Measurements from ENCODE around the gene PRKCZ. TPM values are rescaled to one million over a fixed set of nuclear protein-coding genes. Genes with fewer than 3 reads are reported as not detected.

Gene PRKCZ
- total RNA-seq, 2 donors from 2014 or later: 12.3 to 16.8 TPM

DNA sequence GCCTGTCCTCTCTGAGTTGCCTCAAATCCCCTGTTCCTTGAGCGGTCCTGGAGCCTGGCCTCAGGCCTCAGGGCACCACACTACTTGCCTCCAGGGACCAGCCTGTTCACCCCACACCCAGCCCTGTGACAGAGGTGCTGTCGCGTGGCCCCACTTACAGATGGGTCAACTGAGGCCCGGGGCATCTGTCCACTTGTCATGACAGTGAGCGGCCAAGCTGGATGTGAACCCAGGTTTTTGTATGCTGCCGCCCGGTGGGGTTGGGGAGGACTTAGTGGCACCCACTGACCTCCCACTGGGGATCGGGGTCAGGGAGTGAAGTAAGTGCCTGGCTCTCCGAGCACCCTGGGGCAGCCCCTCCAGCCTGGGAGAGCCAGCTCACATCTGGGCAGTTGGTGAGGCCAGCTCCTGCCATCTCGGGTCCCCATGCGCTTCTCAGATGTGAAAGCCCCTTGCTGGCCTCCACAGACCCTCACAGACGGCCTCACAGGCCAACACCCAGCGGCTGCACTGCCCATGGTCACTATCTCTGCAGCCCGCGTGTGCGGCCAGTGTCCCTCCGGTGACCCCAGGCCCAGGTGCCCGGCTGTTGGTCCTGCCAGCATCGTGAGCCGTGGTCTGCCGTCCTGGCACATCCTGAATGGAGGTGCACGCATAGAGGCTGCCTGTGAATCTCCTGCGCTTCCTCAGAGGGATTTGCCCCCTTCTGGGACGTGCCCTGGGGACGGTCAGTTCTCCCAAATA lies 153.6 kb downstream of the PRKCZ start:
- Mint-ChIP-seq H3K27me3 (ENCODE audit: low read depth) (no peaks in the 10 kb centered on the region), H3K4me1 (ENCODE audit: low read depth) (peaks cover 12% of the 10 kb centered on the region), H3K9me3 (no peaks in the 10 kb centered on the region), H3K4me3 (peak overlapping the region in 1 of 2 donors; percentile 7), H3K36me3 (ENCODE audit: insufficient read depth in 2 of 2) (no peaks in the 10 kb centered on the region), H3K27ac (no peak overlapping the region)
- ATAC-seq (replicated peaks in 1 of 2): no peak
- no peak for DNase-seq

DNA sequence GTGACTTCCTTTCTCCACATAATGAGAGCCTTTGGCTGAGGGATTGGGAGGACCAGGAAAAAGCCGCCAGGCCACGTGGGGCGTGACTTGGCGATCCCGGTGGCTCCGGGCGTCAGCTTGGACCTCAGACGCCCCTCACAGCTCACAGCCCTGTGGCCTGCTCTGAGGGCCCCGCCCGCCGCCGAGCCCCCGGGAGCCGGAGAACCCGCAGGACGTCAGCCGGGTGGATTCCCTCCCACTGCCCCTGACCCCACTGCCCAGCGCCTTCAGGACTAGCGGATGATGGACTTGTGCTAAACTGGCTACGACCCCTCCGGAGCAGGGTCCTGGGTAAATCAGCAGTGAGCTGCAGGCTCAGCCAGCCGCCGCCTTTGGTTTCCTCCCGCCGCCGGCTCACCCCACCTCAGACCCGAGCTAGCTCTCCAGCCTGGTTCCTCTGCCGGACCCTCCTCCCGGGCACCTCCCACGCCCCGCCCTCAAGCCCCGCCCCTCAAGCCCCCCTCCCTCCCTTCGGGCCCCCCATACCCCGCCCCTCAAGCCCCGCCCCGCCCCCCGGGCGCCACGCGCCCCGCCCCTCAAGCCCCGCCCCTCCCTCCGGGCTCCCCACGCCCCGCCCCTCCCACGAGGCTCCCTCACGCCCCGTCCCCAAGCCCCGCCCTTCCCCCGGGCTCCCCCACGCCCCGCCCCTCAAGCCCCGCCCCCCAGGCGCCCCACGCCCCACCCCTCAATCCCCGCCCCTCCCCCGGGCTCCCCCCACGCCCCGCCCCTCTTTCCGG lies 154.4 kb downstream of the PRKCZ start:
- ATAC-seq (replicated peaks in 1 of 2) (peak; percentile 52), DNase-seq (no peak)
- no peaks in the 10 kb centered on the region for H3K36me3 Mint-ChIP-seq (ENCODE audit: insufficient read depth in 2 of 2)
- peaks cover 4% of the 10 kb centered on the region for H3K4me1 Mint-ChIP-seq (ENCODE audit: low read depth)
- no peak overlapping the region for H3K27ac Mint-ChIP-seq
- no peaks in the 10 kb centered on the region for H3K27me3 Mint-ChIP-seq (ENCODE audit: low read depth)
- no peaks in the 10 kb centered on the region for H3K9me3 Mint-ChIP-seq
- peak overlapping the region; percentile 65 to 78 for H3K4me3 Mint-ChIP-seq

DNA sequence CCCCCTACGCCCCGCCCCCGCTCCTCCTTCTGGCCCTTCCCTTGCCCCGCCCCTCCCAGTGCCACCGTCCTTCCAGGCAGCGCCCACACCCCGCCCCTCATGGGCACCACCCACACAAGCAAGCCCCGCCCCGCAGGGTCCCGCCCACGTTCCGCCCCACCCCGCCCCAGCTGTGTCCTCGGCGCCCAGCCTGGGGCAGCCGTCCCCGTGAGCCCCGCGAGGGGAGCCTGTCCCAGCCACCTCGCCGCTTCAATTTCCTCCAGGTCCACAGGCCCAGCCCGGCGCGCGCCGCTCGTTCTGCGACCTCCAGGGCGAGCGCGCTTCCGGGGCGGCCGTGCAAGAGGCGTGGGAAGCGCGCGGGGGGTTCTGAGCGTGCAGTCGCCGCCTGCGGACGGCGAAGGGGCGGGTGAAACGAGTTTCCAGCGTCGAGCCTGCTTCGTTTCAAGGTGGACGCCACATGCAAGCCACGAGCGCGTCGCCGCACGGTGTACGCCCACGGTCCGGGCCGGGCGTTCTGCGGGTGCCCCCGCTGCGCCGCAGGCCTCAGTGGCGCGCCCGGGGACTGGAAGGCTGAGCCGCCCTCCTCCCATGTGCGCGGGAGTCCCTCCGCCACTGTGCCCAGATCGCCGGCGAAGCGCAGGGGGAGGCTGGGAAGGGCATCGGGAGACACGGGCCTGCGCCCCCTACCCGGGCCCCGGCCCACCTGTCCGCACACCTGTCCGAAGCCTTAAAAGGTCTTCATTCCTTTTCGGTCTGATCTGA lies 155.2 kb downstream of the PRKCZ start:
- Mint-ChIP-seq H3K27me3 (ENCODE audit: low read depth) (no peaks in the 10 kb centered on the region), H3K4me1 (ENCODE audit: low read depth) (no peaks in the 10 kb centered on the region), H3K4me3 (peak overlapping the region; percentile 72 to 79), H3K36me3 (ENCODE audit: insufficient read depth in 2 of 2) (no peaks in the 10 kb centered on the region), H3K27ac (no peak overlapping the region), H3K9me3 (no peaks in the 10 kb centered on the region)
- ATAC-seq (replicated peaks in 1 of 2) (peak; percentile 77 to 82), DNase-seq (peak; percentile 95 to 96)

DNA sequence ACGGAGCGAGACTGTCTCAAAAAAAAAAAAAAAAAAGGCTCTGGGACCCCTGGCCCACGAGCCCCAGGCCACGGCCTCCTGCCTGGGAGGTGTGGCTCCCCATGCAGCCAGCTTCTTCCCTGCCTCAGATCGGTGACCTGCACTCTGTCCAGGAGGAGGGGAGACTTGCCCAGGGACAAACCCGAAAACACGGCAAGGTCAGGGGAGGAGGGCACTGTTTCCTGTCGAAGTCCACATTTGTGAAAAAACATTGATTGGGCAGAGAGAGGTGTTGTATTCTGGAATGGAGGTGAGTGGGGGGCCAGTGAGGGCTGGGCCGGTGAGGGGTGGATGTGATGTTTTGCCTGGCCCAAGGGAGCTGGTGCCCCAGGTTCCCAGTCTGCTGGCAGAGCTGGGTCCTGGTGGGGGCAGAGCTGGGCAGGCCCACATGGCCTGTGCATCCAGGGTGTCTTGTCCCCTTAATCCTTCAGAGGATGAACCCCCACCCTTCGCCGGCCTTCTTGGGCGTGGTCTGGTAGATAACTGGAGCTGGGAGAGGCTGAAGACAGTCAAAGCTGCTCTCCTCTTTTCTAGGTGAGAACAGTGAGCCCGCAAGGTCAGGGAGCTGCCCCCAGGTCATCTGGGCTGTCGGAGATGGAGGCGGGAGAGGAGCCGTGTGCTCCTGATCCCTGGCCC lies 156.7 kb downstream of the PRKCZ start:
- H3K36me3 Mint-ChIP-seq (ENCODE audit: insufficient read depth in 2 of 2): no peaks in the 10 kb centered on the region
- DNase-seq (no peak), ATAC-seq (replicated peaks in 1 of 2) (no peak)
- H3K4me1 Mint-ChIP-seq (ENCODE audit: low read depth): no peaks in the 10 kb centered on the region
- no peaks in the 10 kb centered on the region for H3K27me3 Mint-ChIP-seq (ENCODE audit: low read depth)
- H3K4me3 Mint-ChIP-seq: no peak overlapping the region
- no peak overlapping the region for H3K27ac Mint-ChIP-seq
- no peaks in the 10 kb centered on the region for H3K9me3 Mint-ChIP-seq

DNA sequence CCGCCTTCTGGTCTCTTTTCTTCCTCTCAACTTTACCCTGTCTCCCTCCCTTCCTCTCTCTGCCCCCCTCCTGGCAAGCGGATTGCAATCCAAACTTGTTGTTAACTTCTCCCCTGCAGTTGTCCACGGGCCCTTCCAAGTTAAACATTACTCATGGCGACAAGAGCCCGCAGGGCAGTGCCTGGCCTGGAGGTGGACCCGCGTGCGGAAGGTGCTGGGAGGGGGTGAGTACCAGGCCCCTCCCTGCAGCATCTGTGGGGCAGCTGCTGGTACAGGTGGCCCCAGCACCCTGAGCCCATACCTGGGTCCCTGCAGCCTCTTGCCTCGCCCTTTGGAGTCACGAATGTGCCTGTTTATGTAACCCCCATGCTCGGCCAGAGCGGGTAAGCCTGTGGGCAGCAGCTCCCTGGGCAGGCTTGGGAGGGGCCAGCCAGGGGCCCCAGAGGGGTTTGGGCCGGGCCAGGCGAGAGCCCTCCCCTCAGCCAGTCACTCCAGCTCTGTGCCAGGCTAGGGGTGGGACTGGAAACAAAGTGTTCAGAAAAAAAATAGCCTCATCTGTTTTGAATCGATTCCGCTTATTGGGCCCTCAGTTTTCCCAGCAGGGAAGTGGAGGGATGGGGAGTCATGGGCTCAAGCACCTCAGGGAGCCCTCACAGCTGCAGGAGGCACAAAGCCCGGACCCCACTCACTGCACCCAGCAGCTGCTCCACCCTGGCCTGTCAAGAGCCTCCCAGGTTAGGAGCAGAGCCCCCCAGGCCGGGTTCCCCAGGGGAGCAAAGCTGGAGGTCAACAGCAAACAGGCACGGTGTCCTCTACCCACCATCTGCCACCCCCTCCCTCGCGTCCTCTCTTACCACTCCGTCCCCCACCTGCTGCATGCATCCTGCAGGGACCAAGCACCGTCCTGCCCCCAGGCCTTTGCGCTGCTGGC lies 158.4 kb downstream of the PRKCZ start:
- no peak for ATAC-seq (replicated peaks in 1 of 2)
- Mint-ChIP-seq H3K27ac (no peak overlapping the region), H3K4me3 (no peak overlapping the region), H3K36me3 (ENCODE audit: insufficient read depth in 2 of 2) (no peaks in the 10 kb centered on the region), H3K9me3 (no peaks in the 10 kb centered on the region), H3K4me1 (ENCODE audit: low read depth) (no peaks in the 10 kb centered on the region), H3K27me3 (ENCODE audit: low read depth) (no peaks in the 10 kb centered on the region)
- no peak for DNase-seq

DNA sequence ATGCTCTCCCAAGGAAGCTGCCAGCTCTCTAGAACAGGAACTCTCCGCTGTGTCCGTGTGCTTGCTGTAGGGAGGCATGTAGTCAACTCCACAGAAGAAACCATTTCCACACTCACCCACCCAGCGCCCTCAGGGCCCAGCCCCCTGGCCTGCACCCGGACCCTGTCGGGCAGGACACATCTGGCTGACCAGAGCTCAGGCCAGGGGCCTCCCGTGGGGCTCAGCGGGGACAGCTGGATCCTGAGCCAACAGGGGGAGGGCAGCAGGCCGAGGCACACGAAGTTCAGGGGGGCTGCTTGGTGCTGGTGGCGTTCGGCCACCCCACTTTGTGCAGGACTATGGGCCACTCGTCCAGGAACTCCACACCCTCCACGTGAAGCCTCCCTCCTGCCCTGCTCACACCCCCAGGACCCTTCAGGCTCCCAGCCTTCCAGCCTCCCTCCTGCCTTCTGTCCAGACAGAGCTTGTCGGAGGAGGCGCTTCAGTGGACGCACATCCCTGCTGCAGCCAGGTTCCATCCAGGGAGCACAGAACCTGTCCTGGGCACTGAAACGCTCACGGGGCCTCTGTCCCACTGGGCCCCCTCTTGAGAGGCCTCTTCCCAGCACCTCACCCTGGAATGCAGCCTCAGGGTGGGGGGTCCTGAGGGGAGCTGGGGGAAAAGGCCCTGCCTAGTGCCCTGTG lies 159.3 kb downstream of the PRKCZ start:
- no peak for DNase-seq
- no peaks in the 10 kb centered on the region for H3K9me3 Mint-ChIP-seq
- no peaks in the 10 kb centered on the region for H3K4me1 Mint-ChIP-seq (ENCODE audit: low read depth)
- no peak for ATAC-seq (replicated peaks in 1 of 2)
- H3K36me3 Mint-ChIP-seq (ENCODE audit: insufficient read depth in 2 of 2): no peaks in the 10 kb centered on the region
- H3K27me3 Mint-ChIP-seq (ENCODE audit: low read depth): no peaks in the 10 kb centered on the region
- no peak overlapping the region for H3K4me3 Mint-ChIP-seq
- no peak overlapping the region for H3K27ac Mint-ChIP-seq

DNA sequence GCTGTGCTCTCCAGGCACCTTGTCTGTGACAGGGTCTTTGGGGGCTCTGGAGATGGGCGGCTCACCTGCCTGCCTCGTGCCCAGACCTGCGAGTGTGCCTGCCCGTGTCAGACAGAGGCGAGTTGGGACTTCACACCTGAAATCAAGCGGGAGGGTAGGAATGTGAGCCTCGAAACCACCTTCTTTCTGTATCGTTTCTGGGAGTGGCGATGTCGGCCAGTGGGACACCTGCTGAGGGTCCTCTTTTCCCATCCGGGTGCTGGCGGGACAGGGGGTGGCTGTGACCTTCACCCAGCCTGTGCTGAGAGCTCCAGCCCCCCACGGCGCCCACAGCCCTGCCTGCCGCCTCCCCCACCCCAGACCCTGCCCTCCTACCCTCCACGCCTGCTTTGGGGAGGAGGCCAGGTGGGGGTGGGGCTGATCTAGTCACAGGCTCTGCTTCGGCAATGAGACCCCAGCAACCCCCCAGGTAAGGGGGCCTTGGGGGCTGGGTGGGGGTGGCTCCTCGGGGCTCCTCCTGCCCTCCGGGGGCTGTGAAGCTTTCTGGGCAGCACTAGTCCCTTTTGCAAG lies 160.0 kb downstream of the PRKCZ start:
- H3K4me3 Mint-ChIP-seq: no peak overlapping the region
- no peaks in the 10 kb centered on the region for H3K9me3 Mint-ChIP-seq
- no peak overlapping the region for H3K27ac Mint-ChIP-seq
- DNase-seq (no peak), ATAC-seq (replicated peaks in 1 of 2) (no peak)
- no peaks in the 10 kb centered on the region for H3K4me1 Mint-ChIP-seq (ENCODE audit: low read depth)
- no peaks in the 10 kb centered on the region for H3K27me3 Mint-ChIP-seq (ENCODE audit: low read depth)
- no peaks in the 10 kb centered on the region for H3K36me3 Mint-ChIP-seq (ENCODE audit: insufficient read depth in 2 of 2)

DNA sequence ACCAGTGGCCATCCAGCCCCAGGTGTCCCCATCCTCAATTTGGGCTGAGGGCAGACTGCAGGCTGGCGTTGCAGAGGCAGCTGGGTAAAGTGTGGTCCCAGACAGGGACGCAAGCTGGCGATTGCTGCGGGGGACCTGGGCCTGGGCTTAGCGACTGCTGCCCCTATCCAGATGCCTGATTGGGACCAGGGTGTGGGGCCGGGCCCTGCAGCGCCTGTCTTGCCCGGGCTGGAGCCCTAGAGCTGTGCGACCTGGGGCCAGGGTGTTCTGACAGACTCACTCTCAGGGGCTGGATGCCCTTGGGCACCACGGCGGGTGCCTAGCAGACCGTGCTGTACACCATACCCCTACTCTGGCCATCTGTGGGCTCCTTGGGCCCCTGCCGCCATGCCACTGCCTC lies 160.6 kb downstream of the PRKCZ start:
- H3K27me3 Mint-ChIP-seq (ENCODE audit: low read depth): no peaks in the 10 kb centered on the region
- DNase-seq: no peak
- ATAC-seq (replicated peaks in 1 of 2): no peak
- H3K36me3 Mint-ChIP-seq (ENCODE audit: insufficient read depth in 2 of 2): no peaks in the 10 kb centered on the region
- H3K4me3 Mint-ChIP-seq: no peak overlapping the region
- H3K27ac Mint-ChIP-seq: no peak overlapping the region
- no peaks in the 10 kb centered on the region for H3K9me3 Mint-ChIP-seq
- H3K4me1 Mint-ChIP-seq (ENCODE audit: low read depth): no peaks in the 10 kb centered on the region

DNA sequence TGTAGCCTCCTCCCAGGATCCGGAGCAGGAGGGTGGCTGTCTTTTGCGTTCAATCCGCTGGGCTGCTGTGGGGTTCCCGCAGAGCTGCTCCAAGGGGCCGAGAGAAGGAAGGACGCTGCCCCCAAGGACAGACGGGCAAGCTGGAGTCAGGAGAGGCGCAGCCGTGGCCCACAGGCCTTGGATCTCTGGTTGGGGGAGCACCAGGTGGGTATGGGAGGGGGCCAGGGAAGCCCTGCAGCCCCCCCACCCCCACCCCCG lies 162.0 kb downstream of the PRKCZ start:
- Mint-ChIP-seq H3K27me3 (ENCODE audit: low read depth) (no peaks in the 10 kb centered on the region), H3K27ac (peak overlapping the region; percentile 65), H3K4me1 (ENCODE audit: low read depth) (no peaks in the 10 kb centered on the region), H3K36me3 (ENCODE audit: insufficient read depth in 2 of 2) (no peaks in the 10 kb centered on the region), H3K9me3 (no peaks in the 10 kb centered on the region), H3K4me3 (peak overlapping the region in 1 of 2 donors; percentile 56)
- DNase-seq: no peak
- ATAC-seq (replicated peaks in 1 of 2): no peak

DNA sequence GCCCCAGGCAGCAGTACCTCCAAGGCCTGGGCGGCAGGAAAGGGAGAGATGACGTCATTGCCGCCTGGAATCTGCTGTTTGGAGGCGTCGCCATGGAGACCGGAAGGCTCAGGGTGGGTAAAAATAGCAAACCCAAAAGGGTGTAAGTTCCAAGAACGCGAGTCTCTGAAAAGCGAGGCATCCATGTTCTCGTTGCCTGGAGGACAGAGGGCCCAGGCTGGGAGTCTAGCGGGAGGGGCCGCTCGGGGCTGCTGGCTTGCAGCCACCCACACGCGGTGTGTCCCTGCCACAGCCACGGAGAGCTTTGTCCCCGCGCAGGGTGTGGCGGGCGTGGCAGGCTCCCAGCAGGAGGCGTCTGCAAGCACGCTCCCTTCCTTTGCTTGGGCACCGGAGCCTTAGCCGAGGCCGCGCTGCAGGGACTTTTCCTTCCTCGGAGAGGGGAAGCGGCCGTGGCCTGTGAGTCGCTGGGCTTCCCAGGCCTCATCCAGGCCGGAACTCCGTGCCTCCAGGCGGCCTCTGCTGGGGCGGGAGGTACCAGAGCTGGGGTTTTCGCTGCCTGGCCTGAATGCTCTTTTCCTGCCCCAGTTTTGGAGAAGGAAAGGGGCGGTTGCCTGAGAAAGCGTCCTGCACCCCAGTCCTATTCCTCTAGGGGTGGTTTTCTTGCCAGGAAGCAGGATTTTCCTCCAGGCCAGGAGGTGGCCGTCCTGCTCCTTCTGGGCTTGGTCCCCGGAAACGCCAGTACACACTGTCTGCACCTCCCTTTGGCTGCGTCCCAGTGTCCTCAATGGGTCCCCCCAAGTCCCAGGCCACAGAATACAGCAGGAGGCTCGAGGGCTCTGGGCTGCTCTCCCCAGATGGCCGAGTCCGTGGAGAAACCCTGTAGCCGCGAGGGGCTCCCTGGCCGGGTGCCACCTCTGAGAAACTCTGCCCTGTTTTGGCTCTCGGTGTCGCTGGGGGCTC lies 162.6 kb downstream of the PRKCZ start:
- Mint-ChIP-seq H3K27ac (no peak overlapping the region), H3K27me3 (ENCODE audit: low read depth) (no peaks in the 10 kb centered on the region), H3K4me3 (peak overlapping the region; percentile 41 to 54), H3K36me3 (ENCODE audit: insufficient read depth in 2 of 2) (no peaks in the 10 kb centered on the region), H3K4me1 (ENCODE audit: low read depth) (no peaks in the 10 kb centered on the region), H3K9me3 (no peaks in the 10 kb centered on the region)
- peak; percentile 72 to 74 for ATAC-seq (replicated peaks in 1 of 2)
- DNase-seq: peak; percentile 57 to 61
